HCT116 (cell line): ENCODE data around the gene WDR35.

Experiments used
- ATF3 ChIP-seq: IDR thresholded peaks from 2 replicates; pipeline ENCODE4 v1.6.1; 2012
- CTCF ChIP-seq, 3 experiments: fragments of 200-600 bp in 1 of 3; sonication (generic) in 1 of 3; IDR thresholded peaks in 2 of 3; conservative IDR thresholded peaks in 1 of 3; 2 replicates each; pipeline ENCODE4 v1.5.1; 2012 to 2017; ENCODE audit warnings: low read depth in 2 of 3, low read length in 2 of 3, antibody characterized with exemption in 1 of 3, borderline replicate concordance in 1 of 3, control low read depth in 1 of 3, mild to moderate bottlenecking in 1 of 3, mixed read lengths in 1 of 3, mixed run types in 1 of 3, moderate library complexity in 1 of 3; ENCODE audit not compliant: insufficient read depth in 1 of 3
- EGR1 ChIP-seq: IDR thresholded peaks from 2 replicates; pipeline ENCODE4 v1.6.1; 2012; ENCODE audit warnings: low read depth
- EZH2 ChIP-seq: fragments of 200-600 bp; sonication (generic); IDR thresholded peaks from 2 replicates; pipeline ENCODE4 v1.6.1; 2017; ENCODE audit warnings: antibody characterized with exemption, mixed run types
- EZH2phosphoT487 ChIP-seq: fragments of 200-600 bp; IDR thresholded peaks from 2 replicates; pipeline ENCODE4 v1.6.1; 2018; ENCODE audit warnings: antibody characterized with exemption, borderline replicate concordance
- MAX ChIP-seq: IDR thresholded peaks from 2 replicates; pipeline ENCODE4 v1.6.1; 2012
- POLR2A ChIP-seq: IDR thresholded peaks from 2 replicates; pipeline ENCODE4 v1.7.0; 2011; ENCODE audit warnings: borderline replicate concordance; ENCODE audit not compliant: insufficient read depth, insufficient read length; ENCODE audit errors: extremely low read depth
- POLR2AphosphoS5 ChIP-seq: IDR thresholded peaks from 2 replicates; pipeline ENCODE4 v1.6.1; 2011; ENCODE audit warnings: mild to moderate bottlenecking, low read depth, low read length, moderate library complexity
- RAD21 ChIP-seq: IDR thresholded peaks from 2 replicates; pipeline ENCODE4 v1.6.1; 2012; ENCODE audit warnings: low read depth, mild to moderate bottlenecking
- REST ChIP-seq: IDR thresholded peaks from 2 replicates; pipeline ENCODE4 v1.6.1; 2012; ENCODE audit warnings: low read depth
- SIN3A ChIP-seq: IDR thresholded peaks from 2 replicates; pipeline ENCODE4 v1.6.1; 2012; ENCODE audit warnings: low read depth
- SRF ChIP-seq: IDR thresholded peaks from 2 replicates; pipeline ENCODE4 v1.6.1; 2012; ENCODE audit warnings: low read depth
- YY1 ChIP-seq: IDR thresholded peaks from 2 replicates; pipeline ENCODE4 v1.6.1; 2011; ENCODE audit warnings: low read length, low read depth, moderate library complexity, mild to moderate bottlenecking; ENCODE audit not compliant: insufficient replicate concordance; ENCODE audit errors: extremely low read depth

GRCh38 chr2:19902216-19902740, 87.6 kb downstream of the WDR35 start:
- TF ChIP-seq EGR1, result no peak
- TF ChIP-seq CTCF (IDR thresholded peaks at IDR 0.05 in 2 of 3, conservative IDR thresholded peaks at IDR 0.05 in 1 of 3; ENCODE audit: borderline replicate concordance in 1 of 3, insufficient read depth in 1 of 3, low read depth in 2 of 3, low read length in 2 of 3), result no peak
- TF ChIP-seq POLR2AphosphoS5, result no peak
- no peak for TF ChIP-seq MAX
- no peak for TF ChIP-seq POLR2A
- TF ChIP-seq SIN3A, result no peak
- no peak for TF ChIP-seq ATF3
- TF ChIP-seq REST, result no peak
- TF ChIP-seq EZH2phosphoT487, result no peak
- TF ChIP-seq EZH2, result no peak
- no peak for TF ChIP-seq SRF
- TF ChIP-seq RAD21, result no peak
- TF ChIP-seq YY1, result no peak
